SK-N-SH treated with all-trans-retinoic acid at 6 μM for 48 hours (cell line): ENCODE measurements around the gene CDKL5.

ENCODE experiments used
- ATAC-seq: fragments of 200-7000 bp; cut with Tn5 transposase; 3 replicates; pipeline ENCODE4 v1.9.1; 2020; ENCODE audit warnings: mild to moderate bottlenecking, moderate library complexity
- BACH2 ChIP-seq: fragments of 250-450 bp; sonication (Bioruptor Pico); IDR thresholded peaks from 2 replicates; pipeline ENCODE4 v1.9.0; 2021; ENCODE audit warnings: mild to moderate bottlenecking, borderline replicate concordance
- CSDC2 ChIP-seq: fragments of 250-450 bp; sonication (Bioruptor Pico); IDR thresholded peaks from 2 replicates; pipeline ENCODE4 v1.5.0; 2020; ENCODE audit warnings: mild to moderate bottlenecking, moderate library complexity
- GLIS3 ChIP-seq: fragments of 250-450 bp; sonication (Bioruptor Pico); IDR thresholded peaks from 2 replicates; pipeline ENCODE4 v1.5.0; 2020; ENCODE audit warnings: mild to moderate bottlenecking, moderate library complexity
- ISL1 ChIP-seq: fragments of 250-450 bp; sonication (Bioruptor Pico); IDR thresholded peaks from 2 replicates; pipeline ENCODE4 v2.1.2; 2022; ENCODE audit warnings: mild to moderate bottlenecking, moderate library complexity
- OSR1 ChIP-seq: fragments of 250-450 bp; sonication (Bioruptor Pico); IDR thresholded peaks from 2 replicates; pipeline ENCODE4 v1.8.0; 2022; ENCODE audit warnings: moderate library complexity, mild to moderate bottlenecking, inconsistent platforms
- PATZ1 ChIP-seq: fragments of 250-450 bp; sonication (Bioruptor Pico); IDR thresholded peaks from 2 replicates; pipeline ENCODE4 v1.8.0; 2020; ENCODE audit warnings: mild to moderate bottlenecking, moderate library complexity, borderline replicate concordance
- POU6F1 ChIP-seq: fragments of 250-450 bp; sonication (Bioruptor Pico); IDR thresholded peaks from 2 replicates; pipeline ENCODE4 v1.8.0; 2021; ENCODE audit warnings: low read depth, mild to moderate bottlenecking, moderate library complexity, borderline replicate concordance
- PPARA ChIP-seq: fragments of 250-450 bp; sonication (Bioruptor Pico); IDR thresholded peaks from 2 replicates; pipeline ENCODE4 v1.5.0; 2020; ENCODE audit warnings: mild to moderate bottlenecking, borderline replicate concordance
- SNAI2 ChIP-seq: fragments of 250-450 bp; sonication (Bioruptor Pico); IDR thresholded peaks from 2 replicates; pipeline ENCODE4 v1.5.0; 2020; ENCODE audit warnings: mild to moderate bottlenecking, moderate library complexity
- TOX ChIP-seq: fragments of 250-450 bp; sonication (Bioruptor Pico); IDR thresholded peaks from 2 replicates; pipeline ENCODE4 v1.8.0; 2021; ENCODE audit warnings: mild to moderate bottlenecking, moderate library complexity, borderline replicate concordance
- TSHZ2 ChIP-seq: fragments of 250-450 bp; sonication (Bioruptor Pico); IDR thresholded peaks from 2 replicates; pipeline ENCODE4 v1.5.0; 2020; ENCODE audit warnings: mild to moderate bottlenecking, moderate library complexity
- ZC3H10 ChIP-seq: fragments of 250-450 bp; sonication (Bioruptor Pico); IDR thresholded peaks from 2 replicates; pipeline ENCODE4 v1.5.1; 2021; ENCODE audit warnings: mild to moderate bottlenecking, moderate library complexity
- ZFP3 ChIP-seq: fragments of 250-450 bp; sonication (Bioruptor Pico); IDR thresholded peaks from 2 replicates; pipeline ENCODE4 v1.5.0; 2020; ENCODE audit warnings: mild to moderate bottlenecking, moderate library complexity
- ZFP30 ChIP-seq: fragments of 450-650 bp; formaldehyde crosslinking; IDR thresholded peaks from 2 replicates; pipeline ENCODE4 v1.5.0; 2022; ENCODE audit warnings: mild to moderate bottlenecking, moderate library complexity
- ZNF565 ChIP-seq: fragments of 450-650 bp; formaldehyde crosslinking; conservative IDR thresholded peaks from 2 replicates; pipeline ENCODE4 v1.5.0; 2020; ENCODE audit warnings: low read depth, mild to moderate bottlenecking, moderate library complexity
- ZNF70 ChIP-seq: fragments of 450-650 bp; formaldehyde crosslinking; IDR thresholded peaks from 2 replicates; pipeline ENCODE4 v1.5.0; 2020; ENCODE audit warnings: mild to moderate bottlenecking, moderate library complexity
- TF ChIP-seq, protein P1 (sequence below): fragments of 250-450 bp; sonication (Bioruptor Pico); IDR thresholded peaks from 2 replicates; pipeline ENCODE4 v1.5.1; 2021; ENCODE audit warnings: mild to moderate bottlenecking, moderate library complexity

Gene CDKL5

DNA sequence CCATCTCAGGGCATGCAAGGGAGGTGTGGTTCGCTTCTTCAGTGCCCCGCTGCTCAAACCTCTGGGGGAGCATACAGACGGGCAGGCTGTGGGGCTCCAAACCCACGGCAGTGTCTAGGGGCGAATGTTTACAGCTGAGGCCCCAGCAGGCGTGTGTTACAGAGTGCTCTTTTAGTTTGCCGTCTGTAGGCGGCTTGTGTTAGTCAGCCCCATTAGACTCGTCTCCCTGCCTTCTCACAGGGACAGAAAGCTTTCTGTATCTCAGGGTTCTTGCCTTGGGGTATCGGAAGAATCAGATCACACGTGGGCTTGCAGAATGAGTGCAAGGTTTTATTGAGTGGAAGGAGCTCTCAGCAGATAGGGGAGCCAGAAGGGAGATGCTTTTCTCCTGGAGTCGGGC, 235.9 kb downstream of the CDKL5 start (continued):
- TF ChIP-seq CSDC2 (CRISPR knock-in tag): no peak
- no peak for TF ChIP-seq TOX (CRISPR knock-in tag)
- TF ChIP-seq PPARA: no peak
- no peak for TF ChIP-seq SNAI2

- ATAC-seq: no peak
- TF ChIP-seq TOX (CRISPR knock-in tag) (no peak), ISL1 (CRISPR knock-in tag) (no peak), PATZ1 (CRISPR knock-in tag) (no peak), ZFP30 (CRISPR knock-in tag) (no peak), PPARA (no peak), CSDC2 (CRISPR knock-in tag) (no peak), POU6F1 (CRISPR knock-in tag) (no peak), ZC3H10 (CRISPR knock-in tag) (no peak)
These were observed 239.5 kb downstream of the CDKL5 start for GRCh38 chrX:18664947-18665346.

DNA sequence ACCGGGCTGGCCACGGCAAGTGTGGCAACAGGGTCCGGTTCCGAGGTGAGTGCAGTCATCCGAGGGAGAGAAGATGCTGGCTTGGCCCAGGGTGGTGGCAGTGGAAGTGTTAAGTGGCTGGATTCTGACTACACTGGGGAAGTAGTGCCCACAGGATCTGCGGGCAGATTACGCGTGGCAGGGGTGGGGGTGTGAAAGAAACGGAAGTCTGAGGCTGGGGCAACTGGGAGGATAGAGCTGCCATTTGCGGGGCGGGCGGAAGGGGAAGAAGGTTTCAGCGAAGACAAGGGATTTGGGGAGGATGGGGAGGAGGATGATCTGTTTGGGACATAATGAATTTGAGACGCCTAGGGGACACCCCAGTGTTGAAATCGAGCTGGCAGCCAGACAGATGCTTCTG, 241.2 kb downstream of the CDKL5 start:
- ATAC-seq: no peak
- TF ChIP-seq GLIS3 (CRISPR knock-in tag) (no peak), TSHZ2 (CRISPR knock-in tag) (no peak), POU6F1 (CRISPR knock-in tag) (no peak), ZNF70 (CRISPR knock-in tag) (no peak), ZNF565 (CRISPR knock-in tag) (no peak), OSR1 (CRISPR knock-in tag) (no peak), BACH2 (CRISPR knock-in tag) (no peak), SNAI2 (no peak), CSDC2 (CRISPR knock-in tag) (no peak), PATZ1 (CRISPR knock-in tag) (no peak), ZFP3 (CRISPR knock-in tag) (no peak), ZFP30 (CRISPR knock-in tag) (no peak)
- TF ChIP-seq, protein P1, sequence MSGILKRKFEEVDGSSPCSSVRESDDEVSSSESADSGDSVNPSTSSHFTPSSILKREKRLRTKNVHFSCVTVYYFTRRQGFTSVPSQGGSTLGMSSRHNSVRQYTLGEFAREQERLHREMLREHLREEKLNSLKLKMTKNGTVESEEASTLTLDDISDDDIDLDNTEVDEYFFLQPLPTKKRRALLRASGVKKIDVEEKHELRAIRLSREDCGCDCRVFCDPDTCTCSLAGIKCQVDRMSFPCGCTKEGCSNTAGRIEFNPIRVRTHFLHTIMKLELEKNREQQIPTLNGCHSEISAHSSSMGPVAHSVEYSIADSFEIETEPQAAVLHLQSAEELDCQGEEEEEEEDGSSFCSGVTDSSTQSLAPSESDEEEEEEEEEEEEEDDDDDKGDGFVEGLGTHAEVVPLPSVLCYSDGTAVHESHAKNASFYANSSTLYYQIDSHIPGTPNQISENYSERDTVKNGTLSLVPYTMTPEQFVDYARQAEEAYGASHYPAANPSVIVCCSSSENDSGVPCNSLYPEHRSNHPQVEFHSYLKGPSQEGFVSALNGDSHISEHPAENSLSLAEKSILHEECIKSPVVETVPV (CRISPR knock-in tag): no peak
